Measurements from ENCODE around the gene FOXP1.
"Not testable (repeated sequence)": the region's sequence is repeated elsewhere in the genome, so short reads cannot be mapped to it uniquely, and the experiment has no call there.

FOXP1 gene

GRCh38 chr3:70981231-70981880, 602.2 kb downstream of the FOXP1 start:
- DNase-seq: no peak

GRCh38 chr3:70980646-70981170, 602.8 kb downstream of the FOXP1 start:
- no peak for DNase-seq

- no peak for DNase-seq
These were observed 603.4 kb downstream of the FOXP1 start for GRCh38 chr3:70979983-70980645.

GRCh38 chr3:70977712-70978111, 605.8 kb downstream of the FOXP1 start:
- DNase-seq: no peak

- not testable (repeated sequence) for DNase-seq
These were observed 607.5 kb downstream of the FOXP1 start for GRCh38 chr3:70975981-70976380.

GRCh38 chr3:70974747-70975146, 608.8 kb downstream of the FOXP1 start:
- DNase-seq: no peak

GRCh38 chr3:70973558-70973957, 610.0 kb downstream of the FOXP1 start:
- DNase-seq: no peak

- DNase-seq: no peak
These were observed 610.7 kb downstream of the FOXP1 start for GRCh38 chr3:70972855-70973254.

- no peak for DNase-seq
These were observed 612.6 kb downstream of the FOXP1 start for GRCh38 chr3:70970952-70971351.

- no peak for DNase-seq
These were observed 613.4 kb downstream of the FOXP1 start for GRCh38 chr3:70970171-70970570.

GRCh38 chr3:70963431-70964275, 619.9 kb downstream of the FOXP1 start:
- no peak for DNase-seq

GRCh38 chr3:70959506-70960291, 623.8 kb downstream of the FOXP1 start:
- DNase-seq: no peak

- no peak for DNase-seq
These were observed 631.3 kb downstream of the FOXP1 start for GRCh38 chr3:70952033-70952747.

GRCh38 chr3:70951316-70951715, 632.2 kb downstream of the FOXP1 start:
- peak; percentile 65 for DNase-seq

GRCh38 chr3:70947579-70947978, 635.9 kb downstream of the FOXP1 start:
- no peak for DNase-seq

GRCh38 chr3:70943886-70944285, 639.6 kb downstream of the FOXP1 start:
- no peak for DNase-seq

GRCh38 chr3:70933105-70933810, 650.3 kb downstream of the FOXP1 start:
- no peak for DNase-seq

- DNase-seq: no peak
These were observed 653.5 kb downstream of the FOXP1 start for GRCh38 chr3:70930066-70930465.

- no peak for DNase-seq
These were observed 656.3 kb downstream of the FOXP1 start for GRCh38 chr3:70927239-70927638.

GRCh38 chr3:70926835-70927234, 656.7 kb downstream of the FOXP1 start:
- DNase-seq: no peak

- DNase-seq: no peak
These were observed 663.9 kb downstream of the FOXP1 start for GRCh38 chr3:70919661-70920060.

Measured in femur (tissue), 1 donor.